GM18861 (cell line): Measurements from ENCODE around the gene RCAN3.
"Not testable (repeated sequence)": the region's sequence is repeated elsewhere in the genome, so short reads cannot be mapped to it uniquely, and the experiment has no call there.

Source experiments
- ATAC-seq: cut with Tn5 transposase; IDR thresholded peaks from one replicate; pipeline ENCODE4 v1.9.1; 2021; ENCODE audit not compliant: unreplicated experiment

The RCAN3 gene

GRCh38 chr1:24484199-24484598 lies 18.4 kb upstream of the RCAN3 start:
- ATAC-seq: no peak

GRCh38 chr1:24486331-24487065 lies 16.1 kb upstream of the RCAN3 start:
- ATAC-seq: no peak

- no peak for ATAC-seq
Measured at GRCh38 chr1:24487455-24487854, 15.2 kb upstream of the RCAN3 start.

GRCh38 chr1:24488159-24488558 lies 14.5 kb upstream of the RCAN3 start:
- not testable (repeated sequence) for ATAC-seq

GRCh38 chr1:24489674-24490073 lies 13.0 kb upstream of the RCAN3 start:
- ATAC-seq: no peak

GRCh38 chr1:24490101-24490781 lies 12.4 kb upstream of the RCAN3 start:
- no peak for ATAC-seq

- no peak for ATAC-seq
Measured at GRCh38 chr1:24491577-24492360, 10.9 kb upstream of the RCAN3 start.

- not testable (repeated sequence) for ATAC-seq
Measured at GRCh38 chr1:24492935-24493334, 9.7 kb upstream of the RCAN3 start.

- no peak for ATAC-seq
Measured at GRCh38 chr1:24493785-24494184, 8.9 kb upstream of the RCAN3 start.

GRCh38 chr1:24498589-24498988 lies 4.0 kb upstream of the RCAN3 start:
- no peak for ATAC-seq

- ATAC-seq: no peak
Measured at GRCh38 chr1:24500448-24501048, 2.1 kb upstream of the RCAN3 start.

- no peak for ATAC-seq
Measured at GRCh38 chr1:24501371-24502064, 1.1 kb upstream of the RCAN3 start.

GRCh38 chr1:24502065-24502708 lies 449 bp upstream of the RCAN3 start:
- ATAC-seq: no peak

- no peak for ATAC-seq
Measured at GRCh38 chr1:24503059-24503751, 569 bp downstream of the RCAN3 start.

- no peak for ATAC-seq
Measured at GRCh38 chr1:24503870-24504523, 1.4 kb downstream of the RCAN3 start.

GRCh38 chr1:24504560-24504959 lies 1.9 kb downstream of the RCAN3 start:
- no peak for ATAC-seq

- no peak for ATAC-seq
Measured at GRCh38 chr1:24505816-24506215, 3.2 kb downstream of the RCAN3 start.

- ATAC-seq: no peak
Measured at GRCh38 chr1:24506691-24507381, 4.2 kb downstream of the RCAN3 start.

GRCh38 chr1:24507405-24507804 lies 4.8 kb downstream of the RCAN3 start:
- ATAC-seq: no peak
